Neural cell (in vitro differentiated cells): ENCODE measurements around the gene TUBB4B. TPM values are rescaled to one million over a fixed set of nuclear protein-coding genes. Genes with fewer than 3 reads are reported as not detected.

ENCODE experiments used
- H2AFZ ChIP-seq: fragments of 200-600, 300-800 bp; sonication (generic), shearing (Covaris generic); 2 replicates; pipeline ENCODE4 v1.6.0; 2014; ENCODE audit warnings: low read depth, mild to moderate bottlenecking, antibody characterized with exemption, low read length, moderate library complexity
- H3F3A ChIP-seq: fragments of 200-600 bp; shearing (Covaris generic); 2 replicates; pipeline ENCODE4 v1.6.1; 2016; ENCODE audit warnings: mild to moderate bottlenecking, moderate library complexity, mixed read lengths, antibody characterized with exemption, low read length; ENCODE audit not compliant: insufficient read depth, poor library complexity, severe bottlenecking
- H3K27ac ChIP-seq: fragments of 200-600, 300-800 bp; sonication (generic), shearing (Covaris generic); 2 replicates; pipeline ENCODE4 v1.5.1; 2014; ENCODE audit warnings: mild to moderate bottlenecking, low read length, moderate library complexity
- H3K27me3 ChIP-seq: fragments of 300-800, 200-600 bp; sonication (generic), shearing (Covaris generic); 2 replicates; pipeline ENCODE4 v1.6.0; 2014; ENCODE audit warnings: mild to moderate bottlenecking, low read depth, low read length, moderate library complexity; ENCODE audit not compliant: insufficient read depth
- H3K36me3 ChIP-seq: fragments of 300-800, 200-600 bp; sonication (generic), shearing (Covaris generic); 2 replicates; pipeline ENCODE4 v1.5.1; 2014; ENCODE audit warnings: mild to moderate bottlenecking, antibody characterized with exemption, low read length, moderate library complexity; ENCODE audit not compliant: insufficient read depth
- H3K4me2 ChIP-seq: fragments of 300-800, 200-600 bp; sonication (generic), shearing (Covaris generic); 2 replicates; pipeline ENCODE4 v1.6.0; 2014; ENCODE audit warnings: mild to moderate bottlenecking, low read length
- H3K4me3 ChIP-seq: fragments of 300-800, 200-600 bp; sonication (generic), shearing (Covaris generic); 2 replicates; pipeline ENCODE4 v1.5.1; 2014; ENCODE audit warnings: mild to moderate bottlenecking, low read length, moderate library complexity
- H3K79me2 ChIP-seq: fragments of 200-600 bp; shearing (Covaris generic); replicated peaks from 2 replicates; pipeline ENCODE4 v1.6.0; 2014; ENCODE audit warnings: mild to moderate bottlenecking, low read length, moderate library complexity; ENCODE audit not compliant: insufficient read depth
- H3K9ac ChIP-seq: fragments of 300-800, 200-600 bp; sonication (generic), shearing (Covaris generic); 2 replicates; pipeline ENCODE4 v1.6.1; 2016; ENCODE audit warnings: mild to moderate bottlenecking, low read length, mixed read lengths
- H3K9me2 ChIP-seq: fragments of 200-600 bp; shearing (Covaris generic); 2 replicates; pipeline ENCODE4 v1.6.1; 2016; ENCODE audit warnings: mild to moderate bottlenecking, low read length, mixed read lengths; ENCODE audit not compliant: insufficient read depth
- H3K9me3 ChIP-seq: fragments of 200-600, 300-800 bp; sonication (generic), shearing (Covaris generic); 2 replicates; pipeline ENCODE4 v1.6.1; 2016; ENCODE audit warnings: mild to moderate bottlenecking, mixed run types, low read length, moderate library complexity, mixed read lengths
- H4K20me1 ChIP-seq: fragments of 200-600 bp; shearing (Covaris generic); 2 replicates; pipeline ENCODE4 v1.6.1; 2016; ENCODE audit warnings: mild to moderate bottlenecking, mixed run types; ENCODE audit not compliant: insufficient read depth
- CTCF ChIP-seq: fragments of 450-650 bp; IDR thresholded peaks from 2 replicates; pipeline ENCODE4 v1.5.1; 2014; ENCODE audit warnings: antibody characterized with exemption, mild to moderate bottlenecking, moderate library complexity; ENCODE audit not compliant: poor library complexity, severe bottlenecking
- EP300 ChIP-seq: fragments of 450-650 bp; conservative IDR thresholded peaks from 2 replicates; pipeline ENCODE4 v1.6.1; 2014; ENCODE audit warnings: antibody characterized with exemption, mild to moderate bottlenecking, moderate library complexity; ENCODE audit not compliant: poor library complexity, severe bottlenecking
- EZH2 ChIP-seq: fragments of 200-600, 300-800 bp; shearing (Covaris generic), sonication (generic); IDR thresholded peaks from 2 replicates; pipeline ENCODE4 v1.6.1; 2014; ENCODE audit warnings: antibody characterized with exemption, low read length, borderline replicate concordance, mild to moderate bottlenecking; ENCODE audit not compliant: insufficient read depth, poor library complexity, severe bottlenecking
- MXI1 ChIP-seq: fragments of 450-650 bp; conservative IDR thresholded peaks from 2 replicates; pipeline ENCODE4 v1.6.1; 2014; ENCODE audit warnings: antibody characterized with exemption, mild to moderate bottlenecking; ENCODE audit not compliant: poor library complexity, severe bottlenecking
- POLR2AphosphoS5 ChIP-seq: IDR thresholded peaks from 2 replicates; pipeline ENCODE4 v1.6.1; 2012
- RAD21 ChIP-seq: fragments of 450-650 bp; conservative IDR thresholded peaks from 2 replicates; pipeline ENCODE4 v1.6.1; 2014; ENCODE audit warnings: antibody characterized with exemption, mild to moderate bottlenecking, moderate library complexity
- REST ChIP-seq: IDR thresholded peaks from 2 replicates; pipeline ENCODE4 v1.6.1; 2012; ENCODE audit warnings: borderline replicate concordance
- SMC3 ChIP-seq: fragments of 450-650 bp; conservative IDR thresholded peaks from 2 replicates; pipeline ENCODE4 v1.6.1; 2014; ENCODE audit warnings: antibody characterized with exemption, mild to moderate bottlenecking, moderate library complexity; ENCODE audit not compliant: poor library complexity
- TAF1 ChIP-seq: IDR thresholded peaks from 2 replicates; pipeline ENCODE4 v1.6.1; 2012; ENCODE audit warnings: low read depth
- polyA plus RNA-seq: library from polyadenylated mRNA; depleted of rRNA; stranded (reverse); fragments of >200 nt; gene quantifications from 2 replicates; pipeline ENCODE4 v1.2.3, GENCODE V29; 2014

Gene TUBB4B
- polyA plus RNA-seq, 1 donor from 2014 or later, result 60.3 TPM

- no peak overlapping the region for H2AFZ ChIP-seq
- no peak overlapping the region for H3K27ac ChIP-seq
- H3K9me2 ChIP-seq, result no peaks in the 10 kb centered on the region
These were observed 6.2 kb downstream of the TUBB4B start for GRCh38 chr9:137247135-137247915.

GRCh38 chr9:137247916-137248175 is 6.8 kb downstream of the TUBB4B start:
- no peak for TF ChIP-seq RAD21
- no peak for TF ChIP-seq MXI1
- TF ChIP-seq EZH2, result no peak
- no peaks in the 10 kb centered on the region for H3K27me3 ChIP-seq
- H3K9me3 ChIP-seq, result no peaks in the 10 kb centered on the region
- no peak overlapping the region for H3K4me3 ChIP-seq
- H3K9ac ChIP-seq, result no peak overlapping the region
- no peaks in the 10 kb centered on the region for H3K9me2 ChIP-seq
- peaks cover 1% of the 10 kb centered on the region for H3K79me2 ChIP-seq
- H3F3A ChIP-seq, result no peaks in the 10 kb centered on the region
- no peak overlapping the region for H3K4me2 ChIP-seq
- no peaks in the 10 kb centered on the region for H4K20me1 ChIP-seq
- no peak overlapping the region for H3K27ac ChIP-seq
- no peak overlapping the region for H2AFZ ChIP-seq
- no peaks in the 10 kb centered on the region for H3K36me3 ChIP-seq

More at GRCh38 chr9:137247135-137247915, 6.2 kb downstream of the TUBB4B start:
- no peak overlapping the region for H3K4me3 ChIP-seq
- H3K79me2 ChIP-seq, result peaks cover 6% of the 10 kb centered on the region
- H3K27me3 ChIP-seq, result no peaks in the 10 kb centered on the region
- H4K20me1 ChIP-seq, result no peaks in the 10 kb centered on the region
- no peaks in the 10 kb centered on the region for H3K9me3 ChIP-seq
- no peaks in the 10 kb centered on the region for H3F3A ChIP-seq
- no peak for TF ChIP-seq CTCF
- TF ChIP-seq REST, result no peak
- no peak for TF ChIP-seq SMC3
- no peak for TF ChIP-seq POLR2AphosphoS5
- TF ChIP-seq EZH2, result no peak
- TF ChIP-seq MXI1, result no peak
- no peak for TF ChIP-seq TAF1
- no peak for TF ChIP-seq EP300
- TF ChIP-seq RAD21, result no peak
- no peak overlapping the region for H3K9ac ChIP-seq
- H3K4me2 ChIP-seq, result no peak overlapping the region
- H3K36me3 ChIP-seq, result no peaks in the 10 kb centered on the region
